Esophagus squamous epithelium (tissue), 4 donors: ENCODE data around the gene ERVH48-1.

Source experiments
- CTCF ChIP-seq, 6 experiments: fragments of 450-650 bp in 4 of 6; fragments of 200-600 bp in 2 of 6; sonication (generic) in 2 of 6; IDR thresholded peaks; one replicate each; pipeline ENCODE4 v1.5.1; 2016 to 2019; ENCODE audit warnings: antibody characterized with exemption in 6 of 6, mild to moderate bottlenecking in 4 of 6, moderate library complexity in 4 of 6
- POLR2A ChIP-seq, 4 donors: fragments of 450-650 bp; IDR thresholded peaks; one replicate each; pipeline ENCODE4 v1.6.1; 2017; ENCODE audit warnings: antibody characterized with exemption in 4 of 4, mild to moderate bottlenecking in 4 of 4, moderate library complexity in 3 of 4

- TF ChIP-seq CTCF (IDR thresholded peaks at IDR 0.05): no peak
- no peak for TF ChIP-seq POLR2A (IDR thresholded peaks at IDR 0.05)
These were observed 45.1 kb downstream of the ERVH48-1 start for GRCh38 chr21:42880352-42880751.
